Activated T-cell treated with anti-CD3 and anti-CD28 coated beads, Interleukin-2, amount 50 U/mL, for 1 hour (primary cell): ENCODE results near the gene HECTD2.
"Not testable (repeated sequence)": the region's sequence is repeated elsewhere in the genome, so short reads cannot be mapped to it uniquely, and the experiment has no call there.

ENCODE experiments used
- DNase-seq: peaks from one replicate; pipeline ENCODE4 v3.0.0-alpha.2; 2020

Gene HECTD2

DNA sequence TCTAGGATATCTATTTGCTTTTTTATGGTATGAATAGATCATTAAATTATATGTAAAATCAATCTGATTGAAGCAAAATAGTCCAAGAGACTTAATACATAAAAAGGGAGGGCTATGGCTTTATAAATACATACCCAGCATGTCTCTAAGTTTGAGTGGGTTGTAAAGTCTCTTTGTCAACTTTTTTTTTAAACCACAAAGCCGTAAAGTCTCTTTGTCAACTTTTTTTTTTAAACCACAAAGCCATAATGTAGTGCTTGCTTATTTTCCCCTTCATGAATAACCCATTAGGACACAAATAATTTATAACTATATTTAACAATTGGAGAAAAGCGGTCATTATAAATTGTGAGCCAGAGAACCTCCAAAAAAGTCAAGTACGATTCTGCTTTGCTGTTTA is 5.7 kb downstream of the HECTD2 start:
- DNase-seq = no peak

DNA sequence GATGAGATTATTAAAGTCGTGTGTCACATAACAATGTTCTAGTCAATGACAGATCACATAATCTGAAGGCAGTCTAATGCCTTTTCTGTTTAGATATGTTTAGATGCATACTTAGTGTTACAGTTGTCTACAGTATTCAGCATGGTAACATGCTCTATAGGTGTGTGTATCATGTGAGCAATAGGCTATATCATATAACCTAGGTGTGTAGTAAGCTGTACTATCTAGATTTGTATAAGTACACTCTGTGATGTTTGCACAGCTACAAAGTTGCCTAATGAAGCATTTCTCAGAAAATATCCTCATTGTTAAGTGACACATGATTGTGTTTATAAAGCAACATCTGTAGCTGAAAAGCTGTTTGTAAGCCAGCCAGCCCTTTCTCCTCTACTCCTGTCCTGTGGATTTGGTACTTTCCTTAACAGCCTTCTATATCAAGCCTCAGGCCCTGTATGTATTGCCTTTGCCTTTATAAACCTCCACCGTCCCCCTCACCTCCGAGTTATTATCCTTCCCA is 6.3 kb downstream of the HECTD2 start:
- no peak for DNase-seq

DNA sequence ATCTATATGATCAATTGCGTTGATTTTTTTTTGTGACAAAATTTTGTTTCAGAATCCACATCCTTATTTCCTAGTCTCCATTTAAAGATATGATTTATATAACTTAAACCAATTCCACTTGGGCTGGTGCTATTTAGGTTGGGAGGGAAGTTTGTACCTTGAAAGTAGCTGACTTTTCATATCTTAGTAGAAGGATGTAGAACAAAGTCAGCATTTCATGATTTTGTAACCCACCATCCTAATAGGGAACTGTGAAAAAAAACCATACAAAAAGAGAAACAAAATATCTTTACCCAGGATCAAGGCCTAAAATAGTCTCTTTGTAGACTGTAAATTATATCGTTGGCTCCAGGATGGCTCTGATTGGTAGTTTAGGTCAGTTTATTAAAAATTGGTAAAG is 8.3 kb downstream of the HECTD2 start:
- no peak for DNase-seq

DNA sequence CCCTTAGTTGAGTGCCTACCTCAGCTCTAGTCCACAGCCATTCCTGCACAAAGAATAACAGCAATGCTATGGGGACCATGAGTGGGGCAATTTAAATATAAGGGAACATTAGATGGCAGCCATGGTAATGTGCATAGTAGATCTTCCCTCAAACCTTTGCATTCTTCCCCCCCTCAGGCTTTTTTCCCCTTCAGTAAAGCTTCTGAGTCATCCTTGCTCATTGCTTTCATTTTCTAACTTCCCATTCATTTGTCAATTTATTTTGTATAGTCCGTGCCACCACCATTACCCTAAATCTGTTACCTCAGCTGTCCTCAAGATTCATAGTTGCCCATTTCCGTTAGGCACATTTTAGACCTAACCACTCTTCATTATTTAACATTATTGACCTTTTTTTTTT is 10.7 kb downstream of the HECTD2 start:
- no peak for DNase-seq

GRCh38 chr10:91422915-91423314 is 12.8 kb downstream of the HECTD2 start:
- no peak for DNase-seq

DNA sequence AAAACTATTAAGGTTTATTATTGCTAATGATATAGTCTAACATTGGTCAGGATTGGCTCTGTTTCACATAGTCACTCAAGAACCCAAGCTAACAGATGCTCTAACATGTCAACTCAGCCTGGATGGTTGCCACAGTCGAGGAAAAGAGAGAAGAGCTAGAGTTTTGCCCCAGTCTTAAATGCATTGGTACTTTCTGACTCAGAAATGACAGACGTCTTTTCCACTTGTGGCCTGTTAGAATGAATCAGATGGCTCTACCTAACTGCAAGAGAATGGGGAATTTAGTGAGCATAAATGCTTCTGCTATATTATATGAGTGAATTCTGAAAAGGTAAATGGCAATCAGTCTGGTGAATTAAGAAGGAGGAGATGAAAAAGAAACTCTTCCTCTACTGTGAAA is 13.9 kb downstream of the HECTD2 start:
- DNase-seq = no peak

DNA sequence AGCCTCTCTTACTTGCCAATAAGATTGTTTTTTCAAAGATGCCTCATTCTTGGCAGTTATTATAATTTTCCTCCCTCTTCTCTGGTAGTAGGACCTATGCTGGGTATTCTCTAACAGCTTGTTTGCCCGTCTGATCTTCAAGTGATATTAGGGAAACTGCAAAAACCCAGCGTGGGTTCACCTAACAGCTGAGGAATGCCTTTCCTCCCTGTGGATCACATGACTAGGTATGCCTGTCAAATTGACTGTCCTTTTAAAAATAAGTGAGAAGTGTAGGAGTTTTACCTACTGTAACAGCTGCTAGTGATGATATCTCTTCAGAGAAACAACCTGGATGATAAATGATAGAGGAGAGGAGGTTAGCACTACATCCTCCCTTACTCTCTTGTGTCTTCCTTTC is 22.0 kb downstream of the HECTD2 start:
- no peak for DNase-seq

GRCh38 chr10:91433620-91434019 is 23.5 kb downstream of the HECTD2 start:
- DNase-seq = no peak

DNA sequence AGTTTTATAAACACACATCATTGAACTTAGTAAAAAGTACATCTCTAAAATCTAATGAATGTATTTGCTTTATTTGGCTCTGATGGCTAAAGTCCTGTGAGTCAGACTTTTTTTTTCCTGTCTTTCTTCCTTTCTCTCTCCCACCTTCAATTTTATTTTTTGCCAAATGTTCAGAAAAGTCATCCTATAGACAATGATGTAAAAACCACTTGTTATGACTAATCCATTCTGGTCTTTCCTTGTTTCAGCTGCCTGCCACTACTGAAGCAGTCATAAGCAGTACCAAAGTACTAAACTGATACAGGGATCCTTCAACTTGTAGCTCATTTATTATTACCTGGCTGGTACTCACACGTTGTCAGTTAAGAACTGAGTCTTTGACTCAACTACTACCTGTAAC is 23.9 kb downstream of the HECTD2 start:
- DNase-seq = no peak

DNA sequence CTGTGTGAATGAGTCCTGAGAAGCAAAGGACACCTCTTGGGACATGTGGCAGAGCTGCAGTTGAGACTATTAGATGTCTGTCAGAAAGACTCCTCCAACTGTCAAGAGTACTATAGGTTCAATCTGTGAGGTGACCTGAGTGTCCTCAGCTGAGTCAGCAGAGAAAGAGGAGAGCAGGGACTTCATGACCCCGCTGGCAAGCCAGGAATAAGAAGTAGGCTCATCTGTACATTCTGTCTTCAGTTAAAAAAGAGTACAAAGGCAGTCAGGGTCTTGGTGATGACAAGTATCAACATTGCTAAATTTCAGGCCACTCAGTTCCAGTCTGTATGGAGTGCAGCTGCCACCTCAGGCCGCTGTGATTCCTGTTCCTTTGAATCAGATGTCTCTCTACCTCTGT is 25.1 kb downstream of the HECTD2 start:
- DNase-seq = no peak

GRCh38 chr10:91438228-91438627 is 28.1 kb downstream of the HECTD2 start:
- not testable (repeated sequence) for DNase-seq

DNA sequence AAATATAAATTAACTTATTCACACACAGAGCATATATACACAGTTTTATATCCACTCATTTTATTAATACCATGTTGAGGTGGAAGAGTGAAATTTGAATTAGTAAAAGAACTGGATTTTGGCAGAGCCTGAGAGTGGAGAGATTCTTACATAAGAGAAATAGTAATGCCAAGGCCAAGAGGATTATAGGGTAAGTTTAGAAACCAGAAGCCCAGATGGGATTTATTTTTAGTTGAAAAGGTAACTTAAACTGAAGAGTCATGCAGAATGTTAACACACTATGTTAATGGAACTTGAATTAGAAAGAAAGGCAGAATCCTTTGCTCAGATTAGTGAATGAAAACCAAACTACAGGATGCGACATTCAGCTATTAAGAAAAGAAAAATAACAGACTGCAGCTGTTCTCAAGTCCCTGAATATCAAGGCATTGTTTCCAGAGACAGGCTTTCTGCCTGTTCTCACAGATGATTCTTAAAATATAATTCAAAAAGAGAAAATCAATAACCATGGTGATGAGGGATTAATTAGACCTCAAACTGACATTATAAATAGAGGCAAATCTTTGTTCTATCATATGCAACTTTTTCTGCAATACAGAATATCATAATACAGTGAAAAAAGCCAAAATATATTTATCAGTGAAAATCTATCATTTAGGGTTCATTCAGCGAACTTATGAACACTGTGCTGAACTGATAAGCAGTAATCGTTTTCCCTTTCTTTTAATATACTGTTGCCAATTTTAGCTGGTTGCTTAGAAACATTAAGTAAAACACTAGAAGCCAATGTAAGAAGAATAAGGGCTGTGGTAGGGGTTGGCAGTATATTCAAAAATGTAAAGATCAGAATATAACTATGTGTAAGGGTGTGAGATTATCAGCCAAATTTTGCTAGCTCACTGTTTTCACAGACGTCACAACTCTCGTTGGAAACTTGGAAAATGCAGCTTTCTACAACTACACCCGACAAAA is 34.4 kb downstream of the HECTD2 start:
- no peak for DNase-seq

DNA sequence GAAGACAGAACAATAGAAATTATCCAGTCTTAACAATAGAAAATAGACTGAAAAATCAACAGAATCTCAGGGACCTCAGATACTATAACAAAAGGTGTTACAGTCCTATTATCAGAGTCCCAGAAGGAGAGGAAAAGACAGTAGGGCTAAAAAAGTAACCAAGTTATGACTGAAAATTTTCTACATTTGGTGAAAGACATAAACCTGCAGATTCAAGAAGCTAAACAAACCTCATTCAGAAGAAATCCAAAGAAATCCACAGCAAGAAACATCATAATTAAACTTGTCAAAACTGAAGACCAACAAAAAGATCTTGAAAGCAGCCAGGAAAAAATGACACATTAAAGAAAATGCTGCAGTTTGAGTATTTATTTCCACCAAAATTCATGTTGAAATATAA is 41.9 kb downstream of the HECTD2 start:
- no peak for DNase-seq

DNA sequence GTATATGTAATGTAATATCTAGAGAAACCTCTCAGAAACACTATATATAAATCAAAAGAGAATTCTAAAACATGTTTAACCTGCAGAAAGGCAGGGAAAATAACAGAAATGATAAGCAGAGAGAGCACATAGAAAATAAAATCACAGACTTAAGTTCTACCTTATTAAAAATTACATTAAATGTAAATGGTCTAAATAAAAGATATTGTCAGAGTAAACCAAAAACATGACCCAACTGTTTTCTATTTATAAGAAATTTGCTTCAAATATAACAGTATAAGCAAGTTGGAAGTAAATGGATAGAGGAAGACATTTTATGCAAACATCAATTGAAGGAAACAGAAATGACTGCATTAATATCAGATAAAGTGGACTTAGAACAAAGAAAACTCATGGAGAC is 43.4 kb downstream of the HECTD2 start:
- no peak for DNase-seq

- DNase-seq = not testable (repeated sequence)
Observed at GRCh38 chr10:91455135-91455534, 45.0 kb downstream of the HECTD2 start.

- DNase-seq = no peak
Observed at GRCh38 chr10:91460681-91461080, 50.5 kb downstream of the HECTD2 start.

DNA sequence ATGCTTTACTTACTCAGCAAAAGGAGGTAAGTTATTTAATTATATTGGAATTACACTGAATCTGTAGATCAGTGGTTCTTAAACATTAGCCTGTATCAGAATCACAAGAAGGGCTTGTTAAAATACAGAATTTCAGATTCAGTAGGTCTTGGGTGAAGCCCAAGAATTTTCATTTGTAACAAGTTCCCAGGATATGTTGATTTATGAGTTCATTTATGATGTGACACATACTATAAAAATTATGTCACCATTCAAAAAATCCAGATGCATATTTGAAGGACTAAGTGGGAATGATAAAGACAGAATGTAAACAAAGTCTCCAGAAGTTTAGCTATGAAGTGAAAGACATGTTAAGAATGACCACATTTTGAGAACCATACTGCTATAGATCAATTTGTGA is 52.3 kb downstream of the HECTD2 start:
- no peak for DNase-seq

- DNase-seq = no peak
Observed at GRCh38 chr10:91464500-91464899, 54.4 kb downstream of the HECTD2 start.

GRCh38 chr10:91465261-91465660 is 55.1 kb downstream of the HECTD2 start:
- no peak for DNase-seq

- no peak for DNase-seq
Observed at GRCh38 chr10:91467114-91467513, 57.0 kb downstream of the HECTD2 start.

GRCh38 chr10:91471602-91472001 is 61.5 kb downstream of the HECTD2 start:
- no peak for DNase-seq

DNA sequence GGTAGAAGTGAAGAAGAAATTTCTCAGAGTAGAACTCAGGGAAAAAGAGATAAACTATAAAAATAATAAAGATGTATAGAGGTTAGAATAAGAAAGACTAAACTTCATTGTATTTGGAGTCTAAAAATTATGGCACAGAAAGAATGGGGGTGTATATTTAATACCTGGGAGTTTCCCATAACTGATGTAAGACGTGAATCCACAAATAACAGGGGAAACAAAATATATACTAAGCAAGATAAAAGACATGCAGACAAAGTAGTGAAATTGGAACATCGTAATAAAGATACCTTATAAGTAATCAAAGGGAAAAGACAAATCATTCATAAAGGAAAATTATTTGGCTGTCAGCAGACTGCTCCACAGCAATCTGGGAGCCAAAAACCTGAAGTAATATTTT is 62.8 kb downstream of the HECTD2 start:
- DNase-seq = no peak

DNA sequence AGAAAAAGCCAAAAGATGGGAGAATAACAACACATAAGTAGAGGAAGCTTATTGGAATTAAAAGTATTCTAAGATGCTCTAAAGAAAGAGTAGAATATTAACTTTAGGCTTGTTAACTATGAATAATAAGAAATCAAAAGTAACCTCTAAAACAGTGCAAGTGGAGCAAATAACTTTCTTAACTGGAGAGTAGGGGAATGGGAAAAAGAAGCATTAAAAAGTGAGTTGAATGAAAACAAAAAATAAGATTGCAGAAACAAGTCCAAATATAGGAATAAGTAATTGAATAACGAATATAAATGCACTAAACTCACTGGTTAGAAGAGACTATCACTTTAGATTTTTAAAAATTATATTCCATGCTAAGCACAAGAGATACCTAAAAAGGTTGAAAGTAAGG is 63.9 kb downstream of the HECTD2 start:
- no peak for DNase-seq

- DNase-seq = no peak
Observed at GRCh38 chr10:91477236-91477635, 67.1 kb downstream of the HECTD2 start.

GRCh38 chr10:91479583-91479982 is 69.4 kb downstream of the HECTD2 start:
- DNase-seq = no peak
